ENCODE measurements around the gene SH2B3. TPM values are rescaled to one million over a fixed set of nuclear protein-coding genes. Genes with fewer than 3 reads are reported as not detected.
"Not testable (repeated sequence)": the region's sequence is repeated elsewhere in the genome, so short reads cannot be mapped to it uniquely, and the experiment has no call there.

SH2B3 gene
- total RNA-seq, 1 experiment from 2014 or later = 40.6 TPM

DNA sequence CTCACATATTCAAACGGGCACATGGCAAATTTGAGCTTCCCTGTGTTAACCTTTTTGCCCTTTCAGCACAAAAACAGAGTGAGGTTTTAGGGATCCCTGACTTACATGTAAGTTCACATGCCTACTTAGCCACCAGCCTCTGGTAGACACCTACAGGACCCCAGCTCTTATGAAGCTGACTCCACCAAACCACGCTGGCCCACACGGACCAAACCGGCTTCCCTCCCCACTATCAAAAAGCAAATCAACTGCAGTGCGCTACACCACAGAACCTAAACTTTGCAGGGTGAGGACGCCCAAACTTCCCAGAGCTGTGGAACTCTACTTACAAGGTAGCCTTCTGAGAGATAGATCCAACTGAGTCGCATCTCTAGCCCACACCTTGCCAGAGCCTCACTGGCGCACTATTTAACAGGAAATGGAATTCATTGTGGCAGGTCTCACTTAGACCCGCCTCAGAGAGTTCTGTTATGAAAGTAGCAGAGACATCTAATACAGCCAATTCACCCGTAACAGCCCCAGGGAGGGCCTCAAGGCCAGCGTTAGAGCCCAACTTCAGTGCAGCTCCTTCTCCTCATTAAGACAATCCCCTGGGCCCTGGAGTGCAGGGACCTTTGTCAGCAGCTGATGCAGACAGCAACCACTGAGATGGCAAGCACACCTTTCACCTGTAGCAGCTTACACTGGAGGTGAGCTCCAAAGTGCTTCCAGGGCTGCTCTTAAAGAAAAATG lies 49.2 kb downstream of the SH2B3 start:
- DNase-seq (ENCODE audit: extremely low read depth, low read depth) = no peak

DNA sequence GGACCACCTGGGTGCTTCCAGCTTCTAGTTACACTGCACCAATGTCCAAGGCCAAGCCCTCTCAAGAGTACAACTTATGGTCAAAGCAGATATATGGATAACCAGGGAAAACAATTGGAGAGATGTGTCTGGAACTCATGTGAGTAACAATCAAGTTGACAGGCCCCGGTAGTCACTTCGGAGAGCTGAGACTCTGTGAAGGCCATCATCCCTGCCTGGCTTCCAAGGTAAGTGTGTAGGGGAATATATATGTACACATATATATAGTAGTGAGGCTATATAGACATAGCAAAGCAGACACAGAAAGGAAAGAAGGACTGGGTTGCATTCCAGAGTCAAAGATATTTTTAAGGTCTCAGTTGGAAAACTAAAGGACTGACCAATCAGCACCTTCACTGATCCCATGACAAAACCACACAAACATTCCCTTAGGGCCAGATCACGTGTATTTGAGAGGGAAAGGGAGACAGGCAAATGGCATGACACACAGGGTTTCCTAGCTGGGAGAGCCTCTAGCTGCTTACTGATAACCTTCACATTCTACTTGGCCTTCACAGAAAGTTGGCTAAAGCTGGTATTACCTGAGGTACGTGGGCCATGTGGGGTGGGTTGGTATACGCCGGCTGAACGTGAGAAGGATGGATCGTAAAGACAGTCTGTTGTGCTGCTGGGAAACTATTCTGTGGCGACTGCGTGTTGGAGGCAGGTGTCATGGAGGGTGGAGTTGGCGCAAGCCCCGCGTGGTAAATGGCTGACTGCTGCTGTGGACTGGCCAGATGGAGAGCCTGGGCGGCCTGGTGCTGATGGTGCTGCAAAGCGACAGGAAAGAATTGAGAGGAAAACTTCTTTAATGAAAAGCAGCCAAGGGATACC lies 50.0 kb downstream of the SH2B3 start:
- no peak for DNase-seq (ENCODE audit: extremely low read depth, low read depth)

DNA sequence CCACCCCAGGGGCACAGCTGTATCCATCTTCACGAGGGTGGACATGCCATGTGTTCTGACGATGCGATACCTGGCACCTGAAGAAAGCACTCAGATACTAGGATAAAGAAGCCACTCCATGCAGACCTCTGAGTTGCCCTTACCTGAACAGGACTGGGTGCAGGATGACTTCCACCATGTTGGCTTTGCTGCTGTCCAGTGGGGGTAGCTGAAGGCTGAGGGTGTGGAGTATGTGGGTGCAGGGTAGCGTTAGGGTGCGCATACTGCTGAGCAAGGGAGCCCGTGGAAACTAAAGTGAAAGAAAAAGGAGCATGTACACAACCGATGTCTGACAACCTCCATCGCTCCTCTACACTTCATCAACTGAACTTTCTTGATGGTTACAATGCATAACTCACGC lies 51.3 kb downstream of the SH2B3 start:
- DNase-seq (ENCODE audit: extremely low read depth, low read depth) = no peak

DNA sequence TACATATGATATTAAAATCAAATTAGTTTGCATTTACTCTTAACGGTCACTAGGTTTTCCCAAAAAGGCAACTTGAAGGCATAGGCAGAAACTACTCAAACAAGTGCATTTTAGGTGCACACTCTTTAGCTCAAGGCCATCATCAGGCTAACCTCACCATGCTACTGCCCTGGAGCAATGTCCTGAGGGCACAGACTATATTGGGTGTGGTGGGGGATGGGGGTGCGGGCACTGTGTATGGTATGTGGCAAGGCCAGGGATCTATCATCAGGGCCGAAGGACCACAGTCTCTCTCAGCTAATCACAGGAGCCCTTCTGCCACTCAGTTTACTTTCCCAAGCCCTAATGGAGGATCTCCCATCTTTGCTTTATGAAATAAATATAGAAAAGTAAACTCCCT lies 51.9 kb downstream of the SH2B3 start:
- no peak for DNase-seq (ENCODE audit: extremely low read depth, low read depth)

DNA sequence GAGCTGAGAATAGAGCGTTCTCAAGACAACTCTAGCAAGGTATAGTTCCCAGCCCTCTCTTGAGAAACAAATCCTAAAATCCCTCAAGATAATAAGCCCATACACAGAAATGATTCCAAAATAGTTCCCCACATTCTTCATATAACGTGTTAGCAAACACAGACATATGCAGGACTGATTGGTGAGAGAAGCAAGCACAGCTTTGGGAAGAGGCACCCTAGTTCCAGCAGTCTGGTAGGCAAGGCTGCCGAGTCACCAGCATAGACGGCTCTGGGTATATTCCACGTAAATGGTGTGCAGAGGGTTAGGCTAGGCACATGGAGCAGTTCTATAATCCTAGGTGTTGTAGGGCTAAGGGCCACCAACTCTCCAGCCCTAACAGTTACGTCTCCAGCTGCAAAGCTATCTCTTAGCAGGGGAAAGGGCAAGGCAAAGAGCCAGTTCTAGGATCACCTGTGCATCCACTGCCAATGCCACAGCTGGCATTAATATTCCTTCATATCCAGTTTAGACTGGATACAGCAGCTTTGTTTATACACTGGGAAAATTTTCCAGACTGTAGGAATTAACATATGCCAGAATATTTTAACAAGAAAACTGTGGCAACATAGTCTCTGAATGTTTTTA lies 52.9 kb downstream of the SH2B3 start:
- DNase-seq (ENCODE audit: extremely low read depth, low read depth) = no peak

DNA sequence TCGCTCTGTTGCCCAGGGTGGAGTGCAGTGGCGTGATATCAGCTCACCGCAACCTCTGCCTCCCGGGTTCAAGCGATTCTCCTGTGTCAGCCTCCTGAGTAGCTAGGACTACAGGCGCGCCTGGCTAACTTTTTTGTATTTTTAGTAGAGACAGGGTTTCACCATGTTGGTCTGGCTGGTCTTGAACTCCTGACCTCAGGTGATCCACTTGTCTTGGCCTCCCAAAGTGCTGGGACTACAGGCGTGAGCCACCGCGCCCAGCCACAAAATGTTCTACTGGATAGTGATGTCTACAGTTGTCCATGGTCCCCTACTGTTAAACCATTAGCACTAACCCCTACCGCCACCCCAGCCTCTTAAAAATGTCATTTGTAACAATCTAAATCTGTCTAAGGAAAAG lies 54.4 kb downstream of the SH2B3 start:
- not testable (repeated sequence) for DNase-seq (ENCODE audit: extremely low read depth, low read depth)

DNA sequence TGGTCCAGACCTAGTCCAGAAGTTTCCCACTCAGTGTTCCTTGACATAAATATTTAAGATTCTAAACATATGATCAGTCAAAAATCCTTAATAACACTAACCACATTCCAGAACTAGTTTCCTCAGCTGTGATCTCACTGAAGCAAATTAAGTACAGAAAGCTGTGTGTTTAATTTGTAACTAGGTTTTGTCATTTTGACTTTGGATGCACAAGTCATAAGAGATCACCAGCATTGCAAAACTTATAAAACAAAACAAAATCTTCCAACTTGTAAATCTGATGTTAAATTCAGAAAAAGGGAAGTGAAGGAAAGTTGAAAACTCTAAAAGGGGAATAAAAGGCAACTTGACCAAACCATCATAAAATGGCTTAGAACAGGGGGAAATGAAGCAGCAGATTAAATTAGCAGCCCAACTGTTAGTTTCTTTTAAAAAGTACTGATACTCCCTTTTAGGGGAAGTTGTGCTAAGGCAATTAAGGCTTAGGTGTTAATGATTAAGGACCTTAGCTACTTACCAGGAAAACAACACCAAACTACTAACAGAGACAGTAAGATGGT lies 56.6 kb downstream of the SH2B3 start:
- no peak for DNase-seq (ENCODE audit: extremely low read depth, low read depth)

DNA sequence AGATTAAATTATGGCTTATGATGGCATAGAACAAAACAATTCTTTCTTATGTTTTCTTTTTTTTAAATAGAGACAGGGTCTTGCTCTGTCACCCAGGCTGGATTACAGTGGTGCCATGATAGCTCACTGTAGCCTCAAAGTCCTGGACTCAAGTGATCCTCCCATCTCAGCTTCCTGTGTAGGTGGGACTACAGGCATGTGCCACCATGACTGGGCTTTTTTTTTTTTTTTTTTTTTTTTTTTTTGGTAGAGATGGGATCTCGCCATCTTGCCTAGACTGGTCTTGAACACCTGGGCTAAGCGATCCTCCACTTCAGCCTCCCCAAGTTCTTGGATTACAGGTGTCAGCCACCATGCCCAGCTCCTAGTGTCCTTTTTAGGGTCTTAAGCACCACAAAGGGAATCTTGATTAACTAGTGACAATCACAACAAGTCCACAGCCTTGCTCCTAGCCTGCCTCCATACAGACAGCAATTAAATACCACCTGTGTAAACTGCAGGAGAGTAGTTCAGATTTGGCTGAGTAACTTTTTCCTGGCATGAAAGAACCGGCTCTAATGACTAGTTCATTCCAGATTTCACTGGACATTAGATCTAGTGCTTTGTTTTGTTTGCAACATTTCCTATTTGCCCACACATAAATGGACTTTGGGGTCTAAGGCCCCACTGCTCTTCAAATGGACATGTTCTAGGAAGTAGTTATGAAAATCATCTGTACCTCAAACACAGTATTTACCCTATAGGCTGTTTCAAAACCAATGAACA lies 61.6 kb downstream of the SH2B3 start:
- DNase-seq (ENCODE audit: extremely low read depth, low read depth) = no peak

DNA sequence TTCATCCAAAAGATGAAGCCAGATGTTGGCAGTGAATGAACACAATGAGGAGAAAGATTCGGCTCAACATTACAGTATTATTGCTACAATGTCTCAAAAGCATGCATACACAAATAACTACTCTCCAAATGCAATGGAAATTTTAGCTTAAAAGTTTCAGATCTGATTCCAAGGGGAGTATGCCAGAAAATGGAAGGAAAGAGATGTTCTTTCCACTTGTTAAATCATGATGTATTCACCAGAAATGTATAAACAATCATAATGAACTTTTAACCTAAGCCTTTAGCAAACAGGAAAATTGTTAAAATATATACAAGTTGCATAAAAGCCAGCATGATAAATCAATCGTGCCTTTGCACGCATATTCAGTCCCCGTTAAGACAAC lies 62.1 kb downstream of the SH2B3 start:
- no peak for DNase-seq (ENCODE audit: extremely low read depth, low read depth)

DNA sequence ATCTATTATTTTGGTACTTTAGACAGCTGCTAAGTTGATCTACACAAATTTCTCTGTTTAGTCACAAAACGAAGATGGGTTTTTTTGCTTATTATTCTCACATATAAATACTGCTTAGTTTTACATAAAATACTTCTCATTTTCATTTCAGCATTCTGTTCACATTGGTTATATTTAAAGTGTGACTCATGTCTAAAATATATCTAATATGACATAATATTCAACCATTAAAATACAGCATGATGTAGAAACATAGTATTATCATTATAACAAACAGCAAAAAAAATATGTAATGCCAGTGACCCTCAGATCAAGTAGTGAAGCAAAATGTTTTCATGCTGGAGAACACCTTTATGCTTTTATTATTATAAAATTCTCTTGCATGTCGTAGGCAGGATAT lies 63.7 kb downstream of the SH2B3 start:
- no peak for DNase-seq (ENCODE audit: extremely low read depth, low read depth)

DNA sequence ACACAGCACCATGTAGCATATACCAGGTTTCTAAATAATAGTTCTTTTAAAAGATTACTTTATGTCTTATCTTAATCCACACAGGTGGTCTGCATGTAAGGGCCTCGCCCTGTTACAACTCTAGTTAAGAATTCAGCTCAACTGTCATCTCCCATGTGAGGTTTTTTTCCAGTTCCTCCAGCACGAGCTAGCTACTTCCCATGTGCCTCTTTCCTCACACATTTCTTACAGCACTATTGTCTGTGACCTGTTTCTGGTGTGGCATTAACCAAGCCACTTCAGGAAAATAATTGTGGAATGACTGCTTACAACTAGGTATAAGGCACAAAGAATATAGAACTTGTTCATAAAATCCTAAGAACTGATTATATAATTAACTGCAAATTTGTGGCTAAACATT lies 65.5 kb downstream of the SH2B3 start:
- no peak for DNase-seq (ENCODE audit: extremely low read depth, low read depth)

DNA sequence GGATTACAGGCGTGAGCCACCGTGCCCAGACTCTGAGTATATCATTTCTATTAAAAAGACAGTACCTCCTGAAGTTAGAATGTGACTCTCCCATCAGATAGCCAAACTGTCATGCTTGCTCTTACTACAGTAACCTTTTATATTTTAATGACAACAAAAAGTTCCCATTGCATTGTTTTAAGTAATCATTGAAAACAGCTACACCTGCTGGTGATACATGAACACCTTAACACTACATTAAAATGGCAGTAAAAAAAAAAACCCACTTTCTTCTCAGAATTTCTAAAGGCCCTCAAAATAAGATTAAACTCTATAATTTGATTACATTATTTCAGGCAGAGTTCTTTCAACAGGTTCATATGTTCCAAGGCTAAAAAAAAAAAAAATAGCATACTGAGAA lies 76.7 kb downstream of the SH2B3 start:
- no peak for DNase-seq (ENCODE audit: extremely low read depth, low read depth)

DNA sequence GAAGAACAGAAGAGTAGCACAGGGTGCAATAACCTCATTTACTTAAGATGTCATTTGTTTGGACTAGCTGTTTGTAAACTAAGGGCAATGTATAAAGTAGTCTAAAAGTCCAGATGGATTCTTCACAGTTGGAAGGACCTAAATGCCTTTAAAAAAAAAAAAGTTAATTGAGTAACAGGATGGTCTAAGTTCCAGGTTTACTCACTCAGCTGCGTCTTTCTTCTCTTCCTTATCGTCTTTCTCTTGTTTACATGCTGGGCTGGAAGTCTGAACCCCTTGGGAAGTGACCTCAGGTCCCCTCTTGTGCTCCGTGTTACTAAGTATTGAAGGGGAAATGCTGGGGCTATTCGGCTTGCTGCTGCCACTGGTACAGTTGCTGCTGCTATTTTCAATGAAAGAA lies 82.5 kb downstream of the SH2B3 start:
- DNase-seq (ENCODE audit: extremely low read depth, low read depth) = no peak

DNA sequence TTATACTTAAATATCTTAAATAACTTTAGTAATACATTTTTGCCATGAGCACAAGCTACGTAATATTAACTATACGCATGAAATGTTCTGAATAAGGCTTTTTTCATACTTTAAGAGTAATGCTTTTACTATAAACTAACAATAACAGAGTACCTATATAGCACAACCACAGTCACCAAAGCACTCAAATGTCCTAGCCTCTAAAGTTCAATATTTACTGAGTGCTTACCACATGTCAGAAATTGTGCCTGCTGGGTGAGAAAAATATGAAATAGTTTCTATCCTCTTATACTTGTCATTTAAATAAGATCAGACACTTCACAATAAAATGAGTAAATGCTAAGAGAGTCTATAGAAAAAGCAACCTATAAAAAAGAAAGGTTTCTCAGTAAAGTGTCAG lies 83.1 kb downstream of the SH2B3 start:
- DNase-seq (ENCODE audit: extremely low read depth, low read depth) = no peak

DNA sequence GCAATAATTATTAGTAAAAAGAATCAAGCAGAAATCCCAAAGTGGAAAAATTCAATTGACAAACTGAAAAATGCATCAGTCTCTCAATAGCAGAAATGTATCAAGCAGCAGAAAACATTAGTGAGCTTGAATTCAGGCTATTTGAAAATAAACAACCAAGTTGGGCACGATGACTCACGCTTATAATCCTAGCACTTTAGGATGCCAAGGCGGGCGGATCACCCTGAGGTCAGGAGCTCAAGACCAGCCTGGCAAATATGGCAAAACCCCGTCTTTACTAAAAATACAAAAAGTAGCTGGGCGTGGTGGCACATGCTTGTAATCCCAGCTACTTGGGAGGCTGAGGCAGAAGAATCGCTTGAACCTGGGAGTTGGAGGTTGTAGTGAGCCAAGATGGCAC lies 87.3 kb downstream of the SH2B3 start:
- DNase-seq (ENCODE audit: extremely low read depth, low read depth) = peak; percentile 5

DNA sequence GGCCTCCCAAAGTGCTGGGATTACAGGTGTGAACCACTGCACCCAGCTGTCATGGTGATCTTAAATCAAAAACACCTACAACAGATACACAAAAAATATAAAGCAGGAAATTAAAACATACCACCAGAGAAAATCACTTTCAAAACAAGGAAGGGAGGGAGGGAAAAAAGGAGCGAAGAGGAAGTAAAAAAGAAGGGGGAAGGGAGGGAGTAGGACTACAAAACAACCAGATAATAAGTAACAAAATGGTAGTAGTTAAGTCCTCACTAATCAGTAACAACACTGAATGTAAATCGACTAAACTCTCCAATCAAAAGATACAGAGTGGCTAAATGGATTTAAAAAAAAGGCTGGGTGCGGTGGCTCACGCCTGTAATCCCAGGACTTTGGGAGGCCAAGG lies 89.0 kb downstream of the SH2B3 start:
- DNase-seq (ENCODE audit: extremely low read depth, low read depth) = no peak

Other genes starting within 250 kb of the SH2B3 start
- gene PHETA1, start 36.8 kb upstream of the SH2B3 start, total RNA-seq (2014; rRNA removed; shearing (Covaris generic)) = 4.8 and 4.9 TPM in 2 replicates
- 22.7 and 33.4 TPM in 2 replicates for gene ATXN2, start 193.4 kb downstream of the SH2B3 start, total RNA-seq (2014; rRNA removed; shearing (Covaris generic))